ENCODE results near the gene TAT.

DNA sequence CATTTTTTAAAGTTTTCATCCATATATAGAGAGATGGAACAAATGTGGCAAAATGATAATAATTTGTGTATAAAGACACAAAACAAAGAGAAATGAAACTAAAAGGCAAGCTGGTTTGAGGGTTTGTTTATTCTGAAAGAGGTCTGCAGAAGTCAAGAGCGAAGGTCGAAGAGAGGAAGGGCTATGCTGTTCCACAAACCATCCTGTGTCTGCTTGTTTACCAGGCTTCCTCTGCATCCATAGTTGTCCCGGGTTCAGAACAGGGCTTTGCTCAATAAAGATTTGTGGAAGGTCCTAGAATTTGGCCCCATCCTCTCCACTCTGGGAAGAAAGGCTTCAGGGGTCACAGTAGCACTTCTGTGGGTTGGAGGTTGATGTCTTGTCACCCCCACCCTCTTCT, 46.7 kb upstream of the TAT start:
- TF ChIP-seq, protein P1, sequence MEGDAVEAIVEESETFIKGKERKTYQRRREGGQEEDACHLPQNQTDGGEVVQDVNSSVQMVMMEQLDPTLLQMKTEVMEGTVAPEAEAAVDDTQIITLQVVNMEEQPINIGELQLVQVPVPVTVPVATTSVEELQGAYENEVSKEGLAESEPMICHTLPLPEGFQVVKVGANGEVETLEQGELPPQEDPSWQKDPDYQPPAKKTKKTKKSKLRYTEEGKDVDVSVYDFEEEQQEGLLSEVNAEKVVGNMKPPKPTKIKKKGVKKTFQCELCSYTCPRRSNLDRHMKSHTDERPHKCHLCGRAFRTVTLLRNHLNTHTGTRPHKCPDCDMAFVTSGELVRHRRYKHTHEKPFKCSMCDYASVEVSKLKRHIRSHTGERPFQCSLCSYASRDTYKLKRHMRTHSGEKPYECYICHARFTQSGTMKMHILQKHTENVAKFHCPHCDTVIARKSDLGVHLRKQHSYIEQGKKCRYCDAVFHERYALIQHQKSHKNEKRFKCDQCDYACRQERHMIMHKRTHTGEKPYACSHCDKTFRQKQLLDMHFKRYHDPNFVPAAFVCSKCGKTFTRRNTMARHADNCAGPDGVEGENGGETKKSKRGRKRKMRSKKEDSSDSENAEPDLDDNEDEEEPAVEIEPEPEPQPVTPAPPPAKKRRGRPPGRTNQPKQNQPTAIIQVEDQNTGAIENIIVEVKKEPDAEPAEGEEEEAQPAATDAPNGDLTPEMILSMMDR (conservative IDR thresholded peaks at IDR 0.05; ENCODE audit: low read length) = no peak
- TF ChIP-seq EZH2phosphoT487 (IDR thresholded peaks at IDR 0.05; ENCODE audit: borderline replicate concordance) = no peak
